HCT116 (cell line): ENCODE measurements around the gene IMMP2L. TPM values are rescaled to one million over a fixed set of nuclear protein-coding genes. Genes with fewer than 3 reads are reported as not detected.

ENCODE experiments used
- ATAC-seq: fragments of 200-7000 bp; cut with Tn5 transposase; 2 replicates; pipeline ENCODE4 v1.9.1; 2020; ENCODE audit warnings: mild to moderate bottlenecking, moderate library complexity
- BruUV-seq: library from RNA; stranded (reverse); fragments of 400-500 nt; replicated peaks from 2 replicates; lab custom pipeline; 2021; lab: Mats Ljungman, UMichigan
- CTCF ChIA-PET: fragments of 300-600 bp; sonication (Branson Sonifier 250); formaldehyde crosslinking; loops from one replicate; lab custom pipeline; 2021; ENCODE audit warnings: antibody characterized with exemption; lab: Charles Lee
- POLR2A ChIA-PET: fragments of 300-600, 350-600 bp; sonication (Branson Sonifier 250); formaldehyde crosslinking; loops from one replicate; lab custom pipeline; 2021; ENCODE audit warnings: antibody characterized with exemption; lab: Charles Lee
- RAD21 ChIA-PET, 2 experiments: fragments of 300-600 bp; sonication (Branson Sonifier 250); formaldehyde crosslinking; loops; one replicate each; lab custom pipeline; 2023; ENCODE audit warnings: low total read pairs in 2 of 2; ENCODE audit not compliant: uncharacterized antibody in 2 of 2, unreplicated experiment in 2 of 2, low non-redundant PET in 1 of 2; lab: Charles Lee
- DNase-seq: peaks from one replicate; pipeline ENCODE4 v3.0.0-alpha.2; 2010; ENCODE audit warnings: low read depth, low spot score
- H2AFZ ChIP-seq: fragments of 200-600 bp; shearing (Covaris generic), sonication (generic); 2 replicates; pipeline ENCODE4 v1.6.1; 2017; ENCODE audit warnings: low read depth, mixed run types, mixed read lengths, antibody characterized with exemption, low read length; ENCODE audit not compliant: poor library complexity, severe bottlenecking
- H3K27ac ChIP-seq: 2 replicates; pipeline ENCODE4 v1.5.1; 2012; ENCODE audit warnings: low read depth, low read length
- H3K27me3 ChIP-seq: fragments of 200-600 bp; sonication (generic); 2 replicates; pipeline ENCODE4 v1.6.1; 2016; ENCODE audit warnings: mixed run types, low read length, mixed read lengths; ENCODE audit not compliant: insufficient read depth
- H3K36me3 ChIP-seq, 2 experiments: fragments of 200-500 bp in 1 of 2; fragments of 200-600 bp in 1 of 2; sonication (Bioruptor generic) in 1 of 2; sonication (generic) in 1 of 2; 2 replicates each; pipeline versions ENCODE4 v1.5.1 to v1.6.1; 2014 to 2016; ENCODE audit warnings: low read length in 2 of 2, inconsistent platforms in 1 of 2, mixed read lengths in 1 of 2, mixed run types in 1 of 2; ENCODE audit not compliant: insufficient read depth in 2 of 2, control insufficient read depth in 1 of 2
- H3K4me1 ChIP-seq, 2 experiments: fragments of 200-600 bp in 1 of 2; sonication (generic) in 1 of 2; 2 replicates each; pipeline versions ENCODE4 v1.5.1 to v1.6.1; 2012 to 2017; ENCODE audit warnings: low read length in 2 of 2, inconsistent platforms in 1 of 2, mild to moderate bottlenecking in 1 of 2, mixed read lengths in 1 of 2, mixed run types in 1 of 2, moderate library complexity in 1 of 2; ENCODE audit not compliant: insufficient read depth in 2 of 2, control insufficient read depth in 1 of 2
- H3K4me2 ChIP-seq: fragments of 200-600 bp; sonication (generic); 2 replicates; pipeline ENCODE4 v1.6.1; 2017; ENCODE audit warnings: mixed run types, low read length, mixed read lengths
- H3K4me3 ChIP-seq, 2 experiments: fragments of 200-600 bp in 1 of 2; sonication (generic) in 1 of 2; replicated peaks in 1 of 2; 2 replicates each; pipeline ENCODE4 v1.5.1; 2011 to 2016; ENCODE audit warnings: low read length in 2 of 2, control low read depth in 1 of 2, low read depth in 1 of 2, mild to moderate bottlenecking in 1 of 2, mixed read lengths in 1 of 2, mixed run types in 1 of 2
- H3K79me2 ChIP-seq: fragments of 200-600 bp; sonication (generic); 2 replicates; pipeline ENCODE4 v1.6.1; 2017; ENCODE audit warnings: mild to moderate bottlenecking, mixed run types, low read length, moderate library complexity, mixed read lengths; ENCODE audit not compliant: insufficient read depth
- H3K9ac ChIP-seq: fragments of 200-600 bp; sonication (generic); 2 replicates; pipeline ENCODE4 v1.6.1; 2016; ENCODE audit warnings: low read length, mixed read lengths
- H3K9me2 ChIP-seq: fragments of 200-600 bp; sonication (generic), shearing (Covaris generic); 2 replicates; pipeline ENCODE4 v1.6.1; 2017; ENCODE audit warnings: mixed run types, mild to moderate bottlenecking, moderate library complexity; ENCODE audit not compliant: insufficient read depth
- H3K9me3 ChIP-seq, 2 experiments: fragments of 200-500 bp in 1 of 2; fragments of 200-600 bp in 1 of 2; sonication (Bioruptor generic) in 1 of 2; sonication (generic) in 1 of 2; 2 replicates each; pipeline ENCODE4 v1.6.1; 2014 to 2017; ENCODE audit warnings: low read length in 2 of 2, mixed read lengths in 2 of 2, inconsistent platforms in 1 of 2, low read depth in 1 of 2, mild to moderate bottlenecking in 1 of 2, mixed run types in 1 of 2, moderate library complexity in 1 of 2; ENCODE audit not compliant: control insufficient read depth in 1 of 2, insufficient read depth in 1 of 2
- H4K20me1 ChIP-seq: fragments of 200-600 bp; sonication (generic), shearing (Covaris generic); 2 replicates; pipeline ENCODE4 v1.6.1; 2017; ENCODE audit warnings: mixed run types, mild to moderate bottlenecking, moderate library complexity; ENCODE audit not compliant: insufficient read depth
- RAD21 ChIP-seq: IDR thresholded peaks from 2 replicates; pipeline ENCODE4 v1.6.1; 2012; ENCODE audit warnings: low read depth, mild to moderate bottlenecking
- REST ChIP-seq: IDR thresholded peaks from 2 replicates; pipeline ENCODE4 v1.6.1; 2012; ENCODE audit warnings: low read depth
- YY1 ChIP-seq: IDR thresholded peaks from 2 replicates; pipeline ENCODE4 v1.6.1; 2011; ENCODE audit warnings: low read length, low read depth, moderate library complexity, mild to moderate bottlenecking; ENCODE audit not compliant: insufficient replicate concordance; ENCODE audit errors: extremely low read depth
- ZNF274 ChIP-seq: fragments of 200-500 bp; sonication (Bioruptor generic); IDR thresholded peaks from 2 replicates; pipeline ENCODE4 v1.6.1; 2014; ENCODE audit warnings: mild to moderate bottlenecking, low read depth, low read length, inconsistent platforms
- intact Hi-C: fragments of 100-400 bp; cut with micrococcal nuclease; formaldehyde crosslinking; loops from 2 replicates; pipeline ENCODE4 v1.10.0; 2022
- total RNA-seq: library from RNA; stranded (reverse); gene quantifications from one replicate; pipeline ENCODE4 v1.2.1, GENCODE V29; 2021; ENCODE audit not compliant: unreplicated experiment
- TF ChIP-seq, protein P1 (sequence below): IDR thresholded peaks from 2 replicates; pipeline ENCODE4 v1.6.1; 2012
- TF ChIP-seq, protein P2 (sequence below): IDR thresholded peaks from 2 replicates; pipeline ENCODE4 v1.6.1; 2012

IMMP2L gene
- total RNA-seq, 1 experiment from 2014 or later, result 21.1 TPM

- Histone ChIP-seq H3K36me3 (no peaks in the 10 kb centered on the region), H3K4me1 (no peaks in the 10 kb centered on the region), H3K27me3 (no peaks in the 10 kb centered on the region), H3K4me3 (no peak overlapping the region), H3K9me3 (no peaks in the 10 kb centered on the region), H3K79me2 (no peaks in the 10 kb centered on the region), H3K9ac (no peak overlapping the region), H3K27ac (no peak overlapping the region), H3K9me2 (no peaks in the 10 kb centered on the region), H2AFZ (no peak overlapping the region), H3K4me2 (no peak overlapping the region), H4K20me1 (no peaks in the 10 kb centered on the region)
- DNase-seq, result no peak
- no peak for TF ChIP-seq REST
- TF ChIP-seq, protein P1, sequence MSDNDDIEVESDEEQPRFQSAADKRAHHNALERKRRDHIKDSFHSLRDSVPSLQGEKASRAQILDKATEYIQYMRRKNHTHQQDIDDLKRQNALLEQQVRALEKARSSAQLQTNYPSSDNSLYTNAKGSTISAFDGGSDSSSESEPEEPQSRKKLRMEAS, result no peak
- TF ChIP-seq RAD21, result no peak
- TF ChIP-seq YY1, result no peak
- TF ChIP-seq ZNF274, result no peak
- TF ChIP-seq, protein P2, sequence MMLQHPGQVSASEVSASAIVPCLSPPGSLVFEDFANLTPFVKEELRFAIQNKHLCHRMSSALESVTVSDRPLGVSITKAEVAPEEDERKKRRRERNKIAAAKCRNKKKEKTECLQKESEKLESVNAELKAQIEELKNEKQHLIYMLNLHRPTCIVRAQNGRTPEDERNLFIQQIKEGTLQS, result no peak
- ChIA-PET CTCF (no interaction called here), POLR2A (no interaction called here), RAD21 (no interaction called here)
- intact Hi-C loops, result no loop called here
- BruUV-seq, result no TSS peak
- no peak for ATAC-seq
Observed at GRCh38 chr7:111410899-111411298, 151.4 kb downstream of the IMMP2L start.
